GM21717 (cell line): ENCODE data around the gene ASB17.
A peak's percentile ranks its signal among the peaks of the same experiment; 100 is the strongest.
"Not testable (repeated sequence)": the region's sequence is repeated elsewhere in the genome, so short reads cannot be mapped to it uniquely, and the experiment has no call there.

Experiments used
- ATAC-seq: cut with Tn5 transposase; IDR thresholded peaks from one replicate; pipeline ENCODE4 v1.9.1; 2021; ENCODE audit warnings: mild to moderate bottlenecking, moderate library complexity; ENCODE audit not compliant: unreplicated experiment

ASB17 gene, protein sequence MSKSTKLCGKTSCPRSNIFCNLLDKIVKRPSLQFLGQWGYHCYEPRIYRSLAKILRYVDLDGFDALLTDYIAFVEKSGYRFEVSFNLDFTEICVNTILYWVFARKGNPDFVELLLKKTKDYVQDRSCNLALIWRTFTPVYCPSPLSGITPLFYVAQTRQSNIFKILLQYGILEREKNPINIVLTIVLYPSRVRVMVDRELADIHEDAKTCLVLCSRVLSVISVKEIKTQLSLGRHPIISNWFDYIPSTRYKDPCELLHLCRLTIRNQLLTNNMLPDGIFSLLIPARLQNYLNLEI

DNA sequence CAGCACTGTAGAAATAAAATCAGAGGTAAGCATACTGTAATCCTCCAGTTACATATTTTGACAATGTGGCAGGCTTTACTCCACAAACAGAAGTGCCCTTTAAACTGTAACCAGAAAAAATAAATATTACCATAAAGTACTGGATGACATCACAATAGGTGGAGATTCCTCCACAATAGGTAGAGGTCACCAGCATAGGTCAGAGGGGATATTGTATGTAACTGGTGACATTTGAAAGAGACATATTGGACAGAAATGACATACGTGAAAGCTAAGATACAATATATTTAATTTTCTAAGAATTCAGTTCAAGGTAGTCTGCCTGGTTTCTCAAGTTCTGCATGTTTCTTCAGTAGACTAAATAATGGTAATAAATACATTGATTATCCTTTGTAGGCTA lies at the start of gene ASB17:
ASB17 (minus strand) TSS at position 101 of the 400 bp plus-strand sequence. CDS start 113 bp downstream, outside the sequence.
- ATAC-seq = no peak

DNA sequence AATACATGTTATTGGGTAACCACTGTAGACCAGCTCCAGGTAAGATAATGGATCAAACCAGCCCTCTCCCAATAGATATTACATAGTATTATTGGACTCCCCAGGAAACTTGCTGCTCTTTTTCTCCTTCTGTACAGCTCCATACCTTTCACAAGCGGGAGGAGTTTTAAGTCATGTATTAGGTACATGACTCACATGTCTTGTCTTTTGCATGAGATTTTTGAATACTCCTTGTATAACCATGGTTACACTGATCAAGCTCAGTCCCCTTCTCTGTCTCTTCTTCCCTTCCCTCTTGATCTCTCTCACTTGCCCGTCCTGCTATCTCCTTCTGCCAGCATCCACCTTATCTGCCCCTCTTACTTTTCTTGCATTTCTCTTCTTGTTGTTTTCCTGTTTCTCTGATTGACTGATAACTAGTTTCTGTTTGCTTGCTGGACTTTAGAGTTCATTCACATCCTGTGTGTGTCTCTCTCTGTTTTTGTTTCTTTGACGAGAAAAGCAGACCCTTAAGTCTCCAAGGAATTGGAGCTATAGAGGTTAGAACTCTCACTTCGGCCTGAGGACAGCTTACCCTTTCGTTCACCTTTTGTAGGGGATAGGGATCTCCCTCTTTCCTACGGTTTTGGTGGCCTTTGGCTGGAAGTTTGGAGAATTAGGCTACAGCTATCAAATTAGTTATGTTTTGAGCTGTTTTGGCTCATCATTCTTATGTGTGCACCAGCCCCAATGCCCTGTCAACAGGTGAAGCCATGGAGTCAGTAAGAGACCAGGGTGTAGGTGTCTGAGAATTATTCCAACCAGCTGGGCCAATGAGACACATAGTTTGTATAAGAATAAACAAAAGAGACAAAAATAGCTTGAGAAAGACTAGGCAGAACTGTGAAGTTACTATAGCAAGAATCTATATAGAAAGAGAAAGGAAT lies 49.0 kb upstream of the ASB17 start:
- ATAC-seq = peak; percentile 55

DNA sequence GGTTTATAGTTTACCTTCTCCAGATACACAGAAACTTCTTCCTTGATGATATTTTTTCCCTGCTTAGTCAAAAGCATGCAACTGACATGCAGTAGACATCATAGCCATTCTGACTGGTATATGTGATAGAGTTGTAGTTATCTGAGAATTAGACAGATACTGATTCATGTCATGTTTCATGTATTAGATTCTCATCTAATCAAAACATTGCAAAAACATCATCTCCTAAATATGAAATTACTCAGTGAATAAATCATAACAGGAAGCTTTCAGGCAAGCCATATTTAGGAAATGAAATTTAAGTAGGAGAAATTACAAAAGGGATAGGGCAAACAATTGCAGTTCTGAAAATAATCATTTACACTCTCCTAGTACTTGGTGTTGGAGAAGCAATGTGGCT lies 38.4 kb upstream of the ASB17 start:
- no peak for ATAC-seq

DNA sequence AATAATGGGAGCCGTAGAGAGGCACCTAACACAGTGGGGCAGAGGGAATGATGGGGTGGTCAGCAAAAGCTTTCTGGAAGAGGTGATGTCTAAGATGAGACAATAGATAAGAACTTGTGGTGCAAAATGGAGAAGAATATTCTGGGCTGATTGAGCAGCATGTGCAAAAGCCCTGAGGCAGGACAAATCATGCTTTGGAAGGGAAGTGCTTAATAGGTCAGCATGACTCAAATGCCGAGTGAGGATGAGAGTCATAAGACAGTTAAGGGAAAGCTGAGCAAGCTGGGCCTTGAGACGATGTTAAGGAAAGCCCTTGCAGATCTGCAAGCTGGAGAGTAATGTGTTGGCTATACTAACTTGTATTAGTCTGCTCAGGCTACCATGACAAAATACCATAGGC lies 37.3 kb upstream of the ASB17 start:
- no peak for ATAC-seq

DNA sequence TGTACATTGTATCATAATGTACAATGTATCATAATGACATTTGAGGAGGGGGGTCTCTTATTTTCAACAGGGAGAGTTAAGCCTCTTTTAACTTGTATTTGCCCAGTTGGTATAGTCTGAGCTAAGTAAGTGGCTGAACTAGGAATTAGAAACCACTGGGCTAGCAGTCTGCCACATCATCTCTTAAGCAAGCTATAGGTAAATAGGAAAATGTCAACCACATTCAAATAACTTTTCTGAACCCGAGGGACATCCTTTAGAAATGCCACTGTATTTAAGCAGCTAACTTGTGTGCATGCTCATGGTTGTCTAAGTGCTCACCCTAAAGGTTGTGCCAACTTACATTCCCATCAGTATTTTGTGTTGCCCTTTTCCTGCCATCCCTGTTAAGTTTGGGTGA lies 35.5 kb upstream of the ASB17 start:
- no peak for ATAC-seq

DNA sequence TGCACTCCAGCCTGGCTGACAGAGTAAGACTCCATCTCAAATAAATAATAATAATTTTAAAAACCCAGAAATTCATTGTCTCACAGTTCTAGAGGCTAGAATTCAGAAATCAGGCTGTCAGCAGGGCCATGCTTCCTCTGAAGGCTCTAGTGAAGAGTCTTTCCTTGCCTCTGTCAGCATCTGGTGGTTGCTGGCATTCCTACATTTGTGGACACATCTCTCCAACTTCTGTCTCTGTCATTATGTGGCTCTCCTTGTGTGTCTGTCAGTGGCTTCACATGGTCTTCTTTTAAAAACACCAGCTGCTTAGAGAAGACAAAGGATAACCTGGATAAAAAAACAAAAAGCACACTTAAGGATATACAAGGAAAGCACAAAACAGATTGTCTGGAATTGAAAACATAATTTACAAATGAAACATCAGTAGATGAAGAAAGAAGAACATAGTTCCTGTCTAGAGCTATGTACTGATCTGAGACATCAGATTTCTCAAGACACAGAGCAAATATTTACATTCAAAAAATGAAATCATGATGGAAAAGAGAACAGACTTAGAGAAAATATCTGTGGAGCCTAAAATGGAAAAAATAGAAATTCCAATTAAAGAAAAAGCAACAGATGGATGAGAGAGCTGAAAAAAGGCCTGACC lies 32.7 kb upstream of the ASB17 start:
- no peak for ATAC-seq

DNA sequence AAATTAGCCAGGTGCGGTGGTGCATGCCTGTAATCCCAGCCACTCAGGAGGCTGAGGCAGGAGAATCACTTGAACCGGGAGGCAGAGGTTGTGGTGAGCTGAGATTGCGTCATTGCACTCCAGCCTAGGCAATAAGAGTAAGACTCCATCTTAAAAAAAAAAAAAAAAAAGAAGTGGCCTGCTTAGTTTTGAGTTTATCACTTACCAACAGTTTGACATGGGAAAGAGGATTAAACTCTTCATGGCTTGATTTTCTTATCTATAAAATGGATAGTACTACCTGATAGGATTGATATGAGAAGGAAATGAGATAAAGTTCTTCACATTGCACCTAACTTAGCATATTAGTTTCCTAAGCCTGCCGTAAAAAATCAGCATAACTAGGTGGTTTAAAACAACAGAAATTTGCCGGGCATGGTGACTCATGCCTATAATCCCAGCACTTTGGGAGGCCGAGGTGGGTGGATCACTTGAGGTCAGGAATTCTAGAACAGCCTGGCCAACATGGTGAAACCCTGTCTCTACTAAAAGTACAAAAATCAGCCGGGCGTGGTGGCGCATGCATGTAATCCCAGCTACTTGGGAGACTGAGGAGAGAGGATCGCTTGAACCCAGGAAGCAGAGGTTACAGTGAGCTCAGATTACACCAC lies 32.0 kb upstream of the ASB17 start:
- ATAC-seq = not testable (repeated sequence)

DNA sequence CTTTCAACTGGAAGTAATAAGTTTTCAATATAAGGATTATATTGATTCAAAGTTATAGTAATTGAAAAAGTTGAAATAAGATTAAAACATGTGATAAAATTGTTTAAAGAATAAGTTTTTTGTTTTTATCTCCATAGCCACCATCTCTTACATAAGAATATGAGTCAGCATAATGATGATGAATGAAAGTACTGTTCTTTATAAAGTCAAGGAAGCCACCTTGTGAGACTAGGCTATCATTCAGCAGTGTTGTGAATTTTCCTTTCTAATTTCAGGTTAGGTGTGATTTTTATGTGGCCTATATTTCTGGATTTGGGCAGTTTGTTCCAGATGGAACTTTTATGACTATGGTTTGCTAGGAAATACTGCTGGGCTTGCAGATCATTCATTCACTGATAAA lies 22.4 kb upstream of the ASB17 start:
- ATAC-seq = no peak

DNA sequence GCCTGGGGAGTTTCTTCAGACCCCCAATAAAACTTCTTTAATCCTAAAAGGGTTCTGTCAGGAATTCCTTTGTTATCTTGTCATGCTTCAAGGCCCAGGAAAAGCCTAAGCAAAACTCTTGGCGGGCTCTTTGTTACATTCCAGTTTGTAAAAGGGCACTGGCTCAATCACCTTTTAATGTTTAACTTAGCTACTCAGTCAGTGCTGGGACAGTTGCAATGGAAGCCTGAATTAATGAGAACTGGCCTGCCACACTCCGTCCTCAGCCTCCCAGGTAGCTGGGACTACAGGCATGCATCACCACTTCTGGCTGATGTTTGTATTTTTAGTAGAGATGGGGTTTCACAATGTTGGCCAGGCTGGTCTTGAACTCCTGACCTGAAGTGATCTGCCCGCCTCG lies 21.3 kb upstream of the ASB17 start:
- ATAC-seq = no peak

DNA sequence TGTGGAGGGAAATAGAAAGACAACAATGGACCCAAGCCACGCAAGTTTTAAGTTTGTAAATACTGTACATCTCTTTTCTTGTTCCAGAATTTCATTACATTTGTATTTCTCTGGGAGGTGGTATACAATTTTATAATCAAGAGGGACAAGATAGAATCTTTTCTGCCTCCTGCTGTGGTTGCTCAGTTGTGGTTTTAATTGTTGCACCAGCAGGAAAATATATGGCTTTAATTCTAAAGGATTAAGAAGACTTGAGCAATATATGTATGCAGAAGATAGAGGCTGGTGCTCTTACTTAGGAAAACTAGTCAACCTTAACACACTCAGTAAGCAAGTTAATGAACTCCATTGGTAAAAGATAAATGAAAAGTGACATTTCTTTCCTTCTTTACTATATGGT lies 19.8 kb upstream of the ASB17 start:
- no peak for ATAC-seq

DNA sequence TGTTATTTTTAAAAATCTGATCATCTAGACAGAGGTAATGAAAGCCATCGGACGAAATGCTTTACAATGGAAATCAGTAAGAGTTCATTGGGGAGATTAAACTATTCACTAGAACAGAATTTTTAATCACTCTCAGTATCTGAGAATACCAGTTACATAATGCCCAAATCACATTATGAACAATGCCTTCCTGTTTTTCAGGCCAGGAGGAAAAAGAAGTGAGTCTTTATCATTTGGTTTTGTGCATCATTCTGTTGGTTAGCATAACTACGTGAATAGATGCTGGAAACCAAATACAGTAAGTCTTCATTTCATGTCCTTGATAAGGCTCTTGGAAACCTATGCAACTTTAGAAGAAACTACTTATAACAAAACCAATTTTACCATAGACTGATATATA lies 18.0 kb upstream of the ASB17 start:
- no peak for ATAC-seq

DNA sequence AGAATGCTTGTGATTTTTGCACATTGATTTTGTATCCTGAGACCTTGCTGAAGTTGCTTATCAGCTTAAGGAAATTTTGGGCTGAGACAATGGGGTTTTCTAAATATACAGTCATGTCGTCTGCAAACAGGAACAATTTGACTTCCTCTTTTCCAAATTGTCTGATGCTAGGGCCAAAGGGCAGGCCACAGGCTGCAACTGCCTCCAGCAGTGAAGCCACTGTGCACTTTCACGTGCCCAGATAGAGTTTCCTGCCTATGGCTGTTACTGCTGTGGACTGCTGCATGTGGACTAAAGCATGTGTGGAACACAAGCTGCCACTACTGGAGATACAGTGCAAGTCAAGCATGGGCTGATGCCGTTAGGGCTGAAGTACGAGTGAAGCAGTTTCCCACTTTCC lies 10.8 kb upstream of the ASB17 start:
- ATAC-seq = not testable (repeated sequence)

DNA sequence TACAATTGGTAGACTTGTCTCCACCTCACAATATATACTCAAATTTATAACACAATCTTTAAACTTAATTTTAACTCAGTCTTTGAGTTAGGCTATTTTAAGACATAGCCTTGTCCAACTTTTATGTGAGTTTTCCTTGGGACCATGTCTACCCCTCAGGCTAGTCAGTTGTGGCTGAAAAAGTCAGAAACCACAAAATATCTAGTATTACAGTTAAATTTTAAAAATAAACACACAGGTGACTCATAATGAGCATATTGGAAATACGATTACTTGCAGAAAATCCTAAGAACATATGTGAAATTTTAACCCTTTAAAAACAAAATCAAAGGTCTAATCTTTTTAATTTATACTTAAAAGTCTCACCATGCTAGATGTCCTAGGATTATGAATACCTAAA lies 4.8 kb upstream of the ASB17 start:
- ATAC-seq = no peak

DNA sequence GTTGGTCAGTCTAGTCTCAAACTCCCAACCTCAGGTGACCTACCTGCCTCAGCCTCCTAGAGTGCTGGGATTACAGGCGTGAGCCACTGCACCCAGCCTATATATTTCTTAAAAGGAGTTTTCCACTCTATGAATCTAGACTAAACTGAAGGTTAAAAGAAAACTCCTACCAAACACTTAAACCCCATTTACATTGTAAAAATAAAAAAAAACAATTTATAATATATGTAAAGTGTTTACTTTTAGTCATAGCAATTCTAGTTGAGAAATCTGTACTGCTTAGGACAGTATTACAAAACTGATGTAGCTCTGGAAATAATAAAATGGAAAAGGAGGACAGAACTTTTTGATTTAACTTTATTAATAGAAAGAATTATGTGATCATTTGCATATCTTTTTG lies 9.5 kb downstream of the ASB17 start:
- ATAC-seq = no peak

DNA sequence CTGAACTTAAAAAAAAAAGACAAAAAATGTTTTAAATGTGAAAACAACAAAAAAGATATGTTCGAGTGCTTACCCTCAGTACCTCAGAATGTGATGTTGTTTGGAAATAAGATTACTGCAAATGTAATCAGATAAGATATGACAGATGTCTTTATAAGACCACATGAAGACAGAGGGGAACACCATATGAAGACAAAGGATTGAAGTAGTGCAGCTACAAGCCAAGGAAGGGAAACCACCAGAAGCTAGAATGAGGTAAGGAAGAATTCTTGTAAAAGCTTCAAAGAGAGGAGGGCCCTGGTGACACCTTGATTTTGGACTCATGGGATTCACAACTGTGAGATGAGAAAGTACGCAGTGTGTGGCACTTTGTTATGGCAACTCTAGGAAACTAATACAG lies 15.4 kb downstream of the ASB17 start:
- no peak for ATAC-seq

DNA sequence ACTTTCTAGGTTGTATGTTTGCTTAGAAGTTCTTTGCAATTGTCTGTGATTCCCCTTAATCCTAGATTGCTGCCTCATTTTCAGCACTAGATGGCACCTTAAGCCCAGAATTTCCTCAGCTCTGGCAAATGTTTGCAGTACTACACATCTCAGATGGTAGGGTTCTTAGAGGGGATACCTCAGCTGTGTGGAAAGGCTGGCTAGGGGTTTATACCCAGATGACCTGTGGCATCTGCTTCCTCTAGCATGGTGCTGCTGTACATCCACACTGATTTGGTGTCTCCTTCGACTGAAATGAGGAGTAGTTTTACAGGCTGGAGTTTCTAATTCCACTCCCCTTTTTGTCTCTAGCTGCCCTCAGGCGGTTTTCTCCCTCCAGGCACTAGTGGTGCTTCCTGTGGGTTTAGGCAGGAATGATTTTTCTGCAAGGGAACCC lies 23.5 kb downstream of the ASB17 start:
- ATAC-seq = no peak

DNA sequence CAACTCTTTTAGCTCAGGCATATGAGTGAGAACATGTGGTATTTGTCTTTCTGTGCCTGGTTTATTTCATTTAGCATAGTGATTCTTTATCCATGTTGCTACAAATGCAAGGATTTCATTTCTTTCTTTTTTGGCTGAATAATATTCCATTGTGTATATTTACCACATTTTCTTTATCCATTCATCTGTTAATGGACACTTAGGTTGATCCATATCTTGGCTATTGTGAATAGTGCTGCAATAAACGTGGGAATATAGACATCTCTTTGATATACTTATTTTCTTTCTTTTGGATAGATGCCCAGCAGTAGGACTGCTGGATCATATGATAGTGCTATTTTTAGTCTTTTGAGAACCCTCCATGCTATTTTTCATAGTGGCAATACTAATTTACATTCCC lies 30.8 kb downstream of the ASB17 start:
- no peak for ATAC-seq

DNA sequence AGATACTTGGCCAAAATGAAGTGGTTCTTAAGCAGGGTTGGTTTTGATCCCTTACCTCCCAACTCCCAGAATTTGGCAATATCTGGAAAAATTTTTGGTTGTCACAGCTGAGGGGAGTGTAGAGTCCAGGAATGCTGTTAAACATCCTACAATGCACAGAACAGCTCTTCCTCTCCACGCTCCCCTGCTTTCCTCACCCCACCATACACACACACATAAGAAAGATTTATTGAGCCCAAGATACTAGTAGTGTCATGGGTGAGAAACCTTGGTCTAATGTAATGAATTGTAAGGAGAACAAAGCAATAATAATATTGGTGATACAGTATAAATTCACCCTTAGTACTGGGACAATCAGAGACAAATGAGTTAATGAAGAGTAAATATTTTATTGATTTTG lies 47.8 kb downstream of the ASB17 start:
- ATAC-seq = no peak

DNA sequence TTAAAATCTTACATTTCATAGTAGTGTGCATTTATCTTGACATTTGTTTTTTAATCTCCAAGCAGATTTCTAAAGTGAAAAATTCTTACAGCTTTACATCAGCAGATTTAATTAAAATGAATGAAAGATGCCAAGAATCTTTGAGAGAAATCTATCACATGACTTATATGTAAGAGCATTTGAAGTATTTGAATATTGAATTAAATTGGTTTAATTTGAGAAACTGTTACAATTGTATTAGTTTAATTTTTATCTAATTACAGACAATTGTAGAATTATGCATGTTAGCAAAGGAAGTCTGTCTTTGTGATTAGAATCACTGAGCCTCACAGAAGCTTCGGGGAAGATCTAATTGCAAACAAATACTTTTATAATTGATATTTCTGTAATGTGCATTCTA lies 52.2 kb downstream of the ASB17 start:
- no peak for ATAC-seq

DNA sequence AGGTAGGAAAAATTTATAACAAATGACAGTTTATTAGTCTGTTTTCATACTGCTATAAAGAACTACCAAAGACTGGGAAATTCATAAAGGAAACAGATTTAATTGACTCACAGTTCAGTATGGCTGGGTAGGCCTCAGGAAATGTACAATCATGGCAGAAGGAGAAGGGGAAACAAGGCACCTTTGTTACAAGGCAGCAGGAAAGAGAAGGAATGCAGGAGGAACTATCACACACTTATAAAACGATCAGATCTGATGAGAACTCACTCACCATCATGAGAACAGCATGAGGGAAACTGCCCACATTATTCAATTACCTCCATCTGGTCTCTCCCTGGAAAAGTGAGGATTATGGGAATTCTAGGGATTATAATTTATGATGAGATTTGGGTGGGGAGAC lies 61.3 kb downstream of the ASB17 start:
- ATAC-seq = no peak
